Endodermal cell (in vitro differentiated cells): ENCODE results near the gene SLPI. TPM values are rescaled to one million over a fixed set of nuclear protein-coding genes. Genes with fewer than 3 reads are reported as not detected.

Source experiments
- DNase-seq: peaks from one replicate; pipeline ENCODE4 v3.0.0-alpha.2; 2017
- H3K27ac ChIP-seq: 2 replicates; pipeline ENCODE4 v1.5.1; 2013; ENCODE audit warnings: mild to moderate bottlenecking, low read depth, low read length, moderate library complexity
- H3K27me3 ChIP-seq: 2 replicates; pipeline ENCODE4 v1.6.1; 2013; ENCODE audit warnings: mild to moderate bottlenecking, low read length, moderate library complexity; ENCODE audit not compliant: insufficient read depth, control insufficient read depth, poor library complexity, severe bottlenecking
- H3K36me3 ChIP-seq: 2 replicates; pipeline ENCODE4 v1.7.0; 2013; ENCODE audit warnings: mild to moderate bottlenecking, low read length, moderate library complexity; ENCODE audit not compliant: control insufficient read depth, insufficient read depth
- H3K4me1 ChIP-seq: one replicate; pipeline ENCODE4 v1.7.0; 2013; ENCODE audit warnings: low read length; ENCODE audit not compliant: control insufficient read depth, insufficient read depth
- H3K4me3 ChIP-seq: 2 replicates; pipeline ENCODE4 v1.5.1; 2013; ENCODE audit warnings: mild to moderate bottlenecking, low read length, moderate library complexity
- H3K9ac ChIP-seq: 2 replicates; pipeline ENCODE4 v1.6.1; 2013; ENCODE audit warnings: mild to moderate bottlenecking, low read length, moderate library complexity; ENCODE audit not compliant: poor library complexity, severe bottlenecking; ENCODE audit errors: extremely low read depth
- H3K9me3 ChIP-seq: 2 replicates; pipeline ENCODE4 v1.6.1; 2013; ENCODE audit warnings: mild to moderate bottlenecking, low read length, moderate library complexity; ENCODE audit not compliant: control insufficient read depth
- H3K27ac Mint-ChIP-seq: 2 replicates; pipeline ENCODE4 v1.8.0; 2020; ENCODE audit warnings: mixed read lengths
- H3K27me3 Mint-ChIP-seq: 2 replicates; pipeline ENCODE4 v1.8.0; 2021; ENCODE audit warnings: mild to moderate bottlenecking, mixed read lengths; ENCODE audit not compliant: insufficient read depth
- H3K36me3 Mint-ChIP-seq: 2 replicates; pipeline ENCODE4 v1.8.0; 2020; ENCODE audit warnings: low read depth, mixed read lengths
- H3K4me1 Mint-ChIP-seq: 2 replicates; pipeline ENCODE4 v1.8.0; 2020; ENCODE audit warnings: mixed read lengths
- H3K4me3 Mint-ChIP-seq: 2 replicates; pipeline ENCODE4 v1.8.0; 2020; ENCODE audit warnings: mild to moderate bottlenecking, moderate library complexity, mixed read lengths
- H3K9me3 Mint-ChIP-seq: 2 replicates; pipeline ENCODE4 v1.8.0; 2020; ENCODE audit warnings: mild to moderate bottlenecking, mixed read lengths
- CTCF ChIP-seq: fragments of 200-600 bp; sonication (generic); conservative IDR thresholded peaks from 2 replicates; pipeline ENCODE4 v1.5.0; 2021; ENCODE audit warnings: antibody characterized with exemption, mild to moderate bottlenecking
- WGBS, 2 experiments: methylation state at CpG; one replicate each; pipeline versions ENCODE4 v1.1.5 to v1.1.7; 2013; ENCODE audit warnings: missing lambda C conversion rate in 2 of 2, mixed read lengths in 1 of 2; ENCODE audit not compliant: insufficient coverage in 1 of 2, insufficient read length in 1 of 2; 5-methylcytosine and 5-hydroxymethylcytosine counted together
- total RNA-seq, 2 donors: library from RNA; stranded (reverse); fragmentation: NEBNext Ultra II Directional in 1 of 2; extraction: Animal tissue kit (Norgen Biotek cat#: 25700) in 1 of 2; gene quantifications; 2 replicates in 1 of 2; 3 replicates in 1 of 2; pipeline ENCODE4 v1.2.1, GENCODE V29; 2021

SLPI gene
- total RNA-seq, 2 donors from 2014 or later, result not detected

- peaks cover 33% of the 10 kb centered on the region for H3K27me3 Mint-ChIP-seq
- peaks cover 63% of the 10 kb centered on the region for H3K27me3 ChIP-seq
- H3K36me3 Mint-ChIP-seq, result no peaks in the 10 kb centered on the region
These were observed 8.3 kb downstream of the SLPI start for GRCh38 chr20:45246109-45246508.

GRCh38 chr20:45238139-45238538 is 16.2 kb downstream of the SLPI start:
- 94 to 100% methylated on average over 1 to 2 of the region's 2 CpGs for WGBS, 2 experiments
- TF ChIP-seq CTCF, result no peak
- H3K4me3 ChIP-seq, result no peak overlapping the region
- H3K4me3 Mint-ChIP-seq, result no peak overlapping the region
- no peak for DNase-seq
- peaks cover 5% of the 10 kb centered on the region for H3K9me3 ChIP-seq
- H3K27ac Mint-ChIP-seq, result no peak overlapping the region
- H3K36me3 ChIP-seq, result no peaks in the 10 kb centered on the region
- no peak overlapping the region for H3K27ac ChIP-seq
- H3K9ac ChIP-seq, result no peak overlapping the region
- no peaks in the 10 kb centered on the region for H3K9me3 Mint-ChIP-seq
- no peaks in the 10 kb centered on the region for H3K4me1 ChIP-seq
- no peaks in the 10 kb centered on the region for H3K36me3 Mint-ChIP-seq
- H3K4me1 Mint-ChIP-seq, result no peaks in the 10 kb centered on the region
- H3K27me3 ChIP-seq, result peaks cover 24% of the 10 kb centered on the region
- peaks cover 20% of the 10 kb centered on the region for H3K27me3 Mint-ChIP-seq

More at GRCh38 chr20:45246109-45246508, 8.3 kb downstream of the SLPI start:
- Mint-ChIP-seq H3K27ac (no peak overlapping the region), H3K4me1 (no peaks in the 10 kb centered on the region), H3K9me3 (no peaks in the 10 kb centered on the region), H3K4me3 (no peak overlapping the region)
- Histone ChIP-seq H3K9ac (no peak overlapping the region), H3K9me3 (no peaks in the 10 kb centered on the region), H3K36me3 (no peaks in the 10 kb centered on the region), H3K4me1 (no peaks in the 10 kb centered on the region), H3K4me3 (no peak overlapping the region), H3K27ac (no peak overlapping the region)
- 75 to 81% methylated on average over 5 to 6 of the region's 6 CpGs for WGBS, 2 experiments
- no peak for TF ChIP-seq CTCF
- DNase-seq, result no peak

- peaks cover 5% of the 10 kb centered on the region for H3K9me3 ChIP-seq
- H3K27ac ChIP-seq, result no peak overlapping the region
- peak; percentile 89 for TF ChIP-seq CTCF
- no peaks in the 10 kb centered on the region for H3K9me3 Mint-ChIP-seq
- no peaks in the 10 kb centered on the region for H3K36me3 ChIP-seq
- no peak overlapping the region for H3K4me3 Mint-ChIP-seq
- H3K4me3 ChIP-seq, result no peak overlapping the region
- H3K9ac ChIP-seq, result no peak overlapping the region
- no peak overlapping the region for H3K27ac Mint-ChIP-seq
- H3K27me3 Mint-ChIP-seq, result peaks cover 10% of the 10 kb centered on the region
- no peaks in the 10 kb centered on the region for H3K36me3 Mint-ChIP-seq
- peaks cover 7% of the 10 kb centered on the region for H3K27me3 ChIP-seq
- H3K4me1 Mint-ChIP-seq, result no peaks in the 10 kb centered on the region
- 77 to 100% methylated on average over 1 to 4 of the region's 4 CpGs for WGBS, 2 experiments
- H3K4me1 ChIP-seq, result no peaks in the 10 kb centered on the region
- peak; percentile 86 for DNase-seq
These were observed 18.4 kb downstream of the SLPI start for GRCh38 chr20:45235995-45236394.
